GM19324 (cell line): ENCODE data around the gene LRPPRC.

ENCODE experiments used
- ATAC-seq: cut with Tn5 transposase; IDR thresholded peaks from one replicate; pipeline ENCODE4 v1.9.1; 2021; ENCODE audit warnings: mild to moderate bottlenecking, moderate library complexity; ENCODE audit not compliant: unreplicated experiment, low FRiP score

LRPPRC gene

GRCh38 chr2:43874776-43875451 lies 120.9 kb downstream of the LRPPRC start:
- no peak for ATAC-seq

- ATAC-seq, result no peak
These were observed 123.6 kb downstream of the LRPPRC start for GRCh38 chr2:43872151-43872550.

DNA sequence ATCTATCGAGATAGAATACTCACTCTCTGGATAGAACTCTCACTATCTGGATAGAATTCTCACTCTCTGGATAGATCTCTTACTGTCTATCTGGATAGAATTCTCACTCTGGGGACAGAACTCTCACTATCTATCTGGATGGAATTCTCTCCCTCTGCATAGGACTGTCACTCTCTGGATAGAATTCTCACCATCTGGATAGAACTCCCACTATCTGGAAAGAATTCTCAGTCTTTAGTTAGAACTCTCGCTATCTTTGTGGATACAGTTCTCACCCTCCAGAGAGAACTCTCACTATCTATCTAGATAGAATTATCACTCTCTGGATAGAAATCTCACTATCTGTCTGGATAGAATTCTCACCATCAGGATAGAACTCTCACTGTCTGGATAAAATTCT lies 140.5 kb downstream of the LRPPRC start:
- ATAC-seq, result no peak

DNA sequence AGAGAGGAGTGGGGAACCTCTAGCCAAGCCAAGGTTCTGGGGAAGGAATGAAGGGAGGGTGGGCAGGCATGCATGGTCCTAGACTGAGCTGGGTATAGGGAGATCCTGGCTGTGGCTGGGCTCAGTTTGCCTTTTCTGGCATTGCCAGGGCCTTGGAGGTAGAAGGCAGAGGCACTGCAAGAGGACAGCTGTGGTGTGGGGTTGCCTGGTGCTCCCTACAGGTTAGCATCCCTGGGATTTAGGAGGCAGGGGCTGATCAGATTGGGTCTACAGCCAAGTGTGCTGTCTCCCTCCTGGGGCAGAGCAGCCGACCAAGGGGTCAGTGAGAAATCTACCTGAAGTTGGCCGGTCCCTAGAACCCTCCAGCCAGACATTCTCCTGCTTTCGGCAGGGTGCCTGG lies 141.1 kb downstream of the LRPPRC start:
- no peak for ATAC-seq

DNA sequence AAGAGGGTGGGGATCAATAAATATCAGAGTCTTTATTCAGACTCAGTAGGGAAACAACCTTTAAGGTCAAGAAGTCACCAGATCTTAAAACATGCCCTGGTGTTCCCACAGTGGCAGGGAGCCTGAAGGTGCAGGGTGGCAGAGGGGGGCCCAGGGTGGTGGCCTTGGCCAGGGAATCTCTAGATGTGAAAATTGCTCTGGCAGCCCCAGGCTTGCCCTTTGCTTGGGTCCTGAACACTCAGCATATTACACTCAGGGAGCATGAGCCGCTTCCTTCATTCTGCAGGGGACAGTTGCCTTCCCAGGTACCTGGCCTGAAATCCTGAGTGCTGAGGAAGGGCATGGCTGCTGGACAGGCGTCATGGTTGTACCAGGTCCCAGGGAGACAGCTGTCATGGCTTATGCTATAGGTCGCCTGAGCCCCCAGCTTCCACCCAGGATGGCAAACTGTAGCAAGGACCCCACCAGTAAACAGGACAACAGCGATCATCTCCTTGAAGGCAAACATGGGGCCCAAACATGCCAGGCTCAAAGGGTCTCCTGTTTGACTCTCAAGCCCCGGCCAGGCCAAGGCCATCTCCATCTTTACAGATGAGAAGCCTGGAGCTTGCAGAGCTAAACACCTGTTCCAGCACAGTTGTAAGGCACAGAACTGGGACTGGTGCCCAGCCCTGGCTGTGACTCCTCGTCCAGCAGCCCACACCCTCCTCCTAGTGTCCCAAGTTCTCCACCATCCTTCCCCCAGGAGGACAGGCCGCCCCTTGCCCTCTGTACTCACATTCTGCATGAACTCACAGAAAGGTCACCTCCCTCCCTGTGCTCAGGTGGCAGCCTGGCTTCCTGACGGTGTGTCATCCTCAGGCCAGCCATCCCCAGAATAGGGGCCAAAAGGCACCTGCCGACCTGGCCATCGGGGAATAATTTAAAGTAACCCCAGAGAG lies 142.4 kb downstream of the LRPPRC start:
- no peak for ATAC-seq

DNA sequence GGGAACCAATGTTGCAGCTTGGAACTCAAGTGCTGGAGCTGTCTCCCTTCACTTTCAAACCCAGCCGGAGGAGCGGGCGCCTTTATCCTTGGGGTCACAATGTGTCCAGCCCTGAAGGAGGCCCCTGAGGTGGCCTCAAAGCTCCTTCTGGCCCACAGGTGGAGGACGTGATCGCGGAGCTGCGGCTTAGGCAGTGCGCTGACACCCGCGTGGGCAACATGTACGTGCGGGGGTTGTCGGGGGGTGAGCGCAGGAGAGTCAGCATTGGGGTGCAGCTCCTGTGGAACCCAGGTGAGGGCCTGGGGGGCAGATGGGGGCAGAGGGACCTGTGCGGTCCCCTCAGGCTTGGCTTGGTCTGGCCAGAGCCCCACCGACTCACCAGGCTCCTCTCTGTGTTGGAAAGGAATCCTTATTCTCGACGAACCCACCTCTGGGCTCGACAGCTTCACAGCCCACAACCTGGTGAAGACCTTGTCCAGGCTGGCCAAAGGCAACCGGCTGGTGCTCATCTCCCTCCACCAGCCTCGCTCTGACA lies 143.5 kb downstream of the LRPPRC start:
- ATAC-seq, result no peak

- ATAC-seq, result no peak
These were observed 144.5 kb downstream of the LRPPRC start for GRCh38 chr2:43851011-43851980.

- ATAC-seq, result no peak
These were observed 147.6 kb downstream of the LRPPRC start for GRCh38 chr2:43848214-43848613.

- ATAC-seq, result no peak
These were observed 149.5 kb downstream of the LRPPRC start for GRCh38 chr2:43846140-43846793.

DNA sequence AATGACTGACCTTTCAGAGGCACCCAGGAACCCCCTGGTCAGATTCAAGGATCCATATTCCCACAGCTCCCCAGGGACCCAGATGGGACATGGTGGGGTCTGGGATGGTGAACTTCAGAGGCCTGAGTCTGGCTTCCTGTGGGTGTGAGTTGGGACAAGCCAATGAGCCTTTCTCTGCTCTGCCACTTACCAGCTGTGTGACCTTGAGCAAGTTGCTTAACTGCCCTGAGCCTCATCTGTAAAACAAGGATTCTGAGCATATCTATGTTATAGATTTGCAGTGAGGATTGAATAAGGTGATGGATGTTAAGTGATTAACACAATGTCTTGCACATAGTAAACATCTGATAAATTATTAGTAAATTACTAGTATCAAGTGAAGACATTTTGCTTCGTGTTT lies 150.6 kb downstream of the LRPPRC start:
- ATAC-seq, result no peak

DNA sequence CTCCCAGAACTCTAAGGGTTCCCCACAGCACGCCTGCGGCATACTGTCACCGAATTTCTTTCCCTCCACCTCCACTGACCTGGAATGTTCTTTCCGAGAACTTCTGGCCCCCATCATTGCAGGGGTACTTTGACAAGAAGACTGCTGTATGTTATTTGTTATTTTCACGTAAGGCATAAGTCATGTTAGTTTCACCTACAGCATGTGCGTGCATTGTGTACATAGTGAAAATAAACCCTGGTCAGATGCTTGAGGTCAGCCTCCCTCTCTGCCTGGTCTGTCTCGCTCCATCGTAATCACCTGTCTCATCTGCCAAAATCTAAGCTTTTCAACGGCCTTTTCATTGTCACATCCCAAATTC lies 152.9 kb downstream of the LRPPRC start:
- ATAC-seq, result no peak

DNA sequence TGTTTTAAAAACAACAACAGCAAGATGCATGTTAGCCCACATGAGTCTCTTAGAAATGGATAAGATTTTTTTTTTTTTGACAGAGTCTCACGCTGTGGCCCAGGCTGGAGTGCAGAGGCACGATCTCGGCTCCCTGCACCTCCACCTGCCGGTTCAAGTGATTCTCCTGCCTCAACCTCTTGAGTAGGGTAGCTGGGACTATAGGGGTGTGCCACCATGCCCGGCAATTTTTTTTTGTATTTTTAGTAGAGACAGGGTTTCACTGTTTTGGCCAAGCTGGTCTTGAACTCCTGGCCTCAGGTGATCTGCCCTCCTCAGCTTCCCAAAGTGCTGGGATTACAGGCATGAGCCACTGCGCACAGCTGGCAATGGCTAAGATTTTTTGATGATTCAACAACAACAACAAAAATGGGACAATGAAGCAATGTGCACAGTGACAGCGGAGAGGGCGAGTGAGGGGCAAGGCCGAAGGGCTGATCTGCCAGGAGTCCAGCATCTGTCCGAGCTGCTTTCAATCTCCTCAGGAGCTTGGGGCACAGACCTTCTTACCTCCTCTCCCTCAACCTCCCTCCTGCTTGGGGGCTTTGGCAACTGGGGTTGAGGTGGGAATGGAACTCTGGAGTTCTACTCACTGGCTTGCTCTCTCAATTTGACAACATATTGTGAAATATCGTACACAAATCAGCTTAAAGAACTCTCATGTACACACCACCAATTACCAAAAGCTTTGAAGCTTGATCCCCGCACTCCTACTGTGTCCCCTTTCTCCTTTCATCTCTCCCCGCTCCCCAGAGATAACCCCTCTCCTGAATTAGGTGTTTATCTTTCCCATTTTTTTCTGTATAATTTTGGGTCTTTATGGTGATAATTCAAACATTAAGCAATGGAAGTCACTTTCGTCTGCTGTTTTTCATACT lies 153.6 kb downstream of the LRPPRC start:
- no peak for ATAC-seq

DNA sequence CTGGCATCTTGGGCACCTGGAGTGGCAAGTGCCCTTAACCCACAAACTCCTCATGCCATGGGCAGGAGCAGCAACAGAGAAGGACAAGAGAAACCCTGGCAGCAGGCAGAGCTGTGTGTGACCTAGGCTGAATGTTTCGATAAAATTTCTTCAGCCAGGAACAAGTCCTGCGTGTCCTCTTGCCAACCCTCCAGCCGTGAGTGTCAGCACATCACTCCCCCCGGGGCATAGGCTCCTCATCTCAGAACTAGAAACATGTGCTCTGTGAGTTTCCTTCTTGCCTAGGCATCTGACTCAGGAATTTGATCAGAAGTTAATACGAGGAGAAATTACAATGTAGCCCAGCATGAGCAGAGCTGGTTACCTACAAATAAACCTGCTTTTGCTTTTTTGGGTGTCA lies 154.8 kb downstream of the LRPPRC start:
- no peak for ATAC-seq

DNA sequence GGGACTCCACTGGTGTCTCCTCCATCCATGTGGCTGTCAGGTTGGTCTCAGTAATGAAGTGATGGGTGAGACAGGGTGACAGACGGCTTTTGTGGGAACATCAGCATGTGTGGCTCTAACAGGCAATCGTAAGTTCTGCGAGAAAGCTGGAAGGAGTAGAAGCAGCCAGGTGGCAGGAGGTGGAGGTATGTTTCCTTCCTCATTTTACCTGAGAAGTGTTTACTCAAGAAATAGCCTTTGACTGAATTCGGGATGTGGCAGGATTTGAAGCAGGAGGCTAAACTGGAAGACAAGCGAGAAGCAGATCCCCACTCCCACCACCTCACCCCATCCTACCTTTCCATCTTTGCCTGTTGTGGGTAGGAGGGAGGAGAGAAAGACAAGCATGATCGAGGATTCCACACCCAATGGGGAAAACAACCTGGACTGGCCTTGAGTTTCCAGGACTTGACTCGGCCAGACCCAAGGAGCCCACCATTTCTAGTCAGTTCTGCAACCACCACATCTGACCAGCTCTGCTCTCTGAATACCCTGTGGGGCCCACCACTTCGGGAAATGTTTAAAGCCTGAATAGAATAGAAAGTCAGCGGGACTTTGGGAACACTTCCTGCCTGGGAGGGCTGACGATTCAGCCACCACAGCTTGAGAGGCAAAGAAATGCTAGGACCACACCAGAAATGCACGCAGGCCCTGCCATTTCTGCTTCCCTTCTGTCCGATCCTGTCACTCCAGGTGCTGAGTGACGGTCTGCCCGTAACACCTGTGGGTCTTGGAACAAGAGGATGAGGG lies 155.8 kb downstream of the LRPPRC start:
- ATAC-seq, result no peak

GRCh38 chr2:43838560-43839267 lies 157.1 kb downstream of the LRPPRC start, which contains the start of the genes ABCG5 and ABCG8:
TSS of gene ABCG5 (minus strand) at chr2:43838839. CDS start at chr2:43838679, 160 bp downstream.
TSS of gene ABCG8 (plus strand) at chr2:43838971. CDS start at chr2:43839054, 83 bp downstream.
- ATAC-seq, result no peak

DNA sequence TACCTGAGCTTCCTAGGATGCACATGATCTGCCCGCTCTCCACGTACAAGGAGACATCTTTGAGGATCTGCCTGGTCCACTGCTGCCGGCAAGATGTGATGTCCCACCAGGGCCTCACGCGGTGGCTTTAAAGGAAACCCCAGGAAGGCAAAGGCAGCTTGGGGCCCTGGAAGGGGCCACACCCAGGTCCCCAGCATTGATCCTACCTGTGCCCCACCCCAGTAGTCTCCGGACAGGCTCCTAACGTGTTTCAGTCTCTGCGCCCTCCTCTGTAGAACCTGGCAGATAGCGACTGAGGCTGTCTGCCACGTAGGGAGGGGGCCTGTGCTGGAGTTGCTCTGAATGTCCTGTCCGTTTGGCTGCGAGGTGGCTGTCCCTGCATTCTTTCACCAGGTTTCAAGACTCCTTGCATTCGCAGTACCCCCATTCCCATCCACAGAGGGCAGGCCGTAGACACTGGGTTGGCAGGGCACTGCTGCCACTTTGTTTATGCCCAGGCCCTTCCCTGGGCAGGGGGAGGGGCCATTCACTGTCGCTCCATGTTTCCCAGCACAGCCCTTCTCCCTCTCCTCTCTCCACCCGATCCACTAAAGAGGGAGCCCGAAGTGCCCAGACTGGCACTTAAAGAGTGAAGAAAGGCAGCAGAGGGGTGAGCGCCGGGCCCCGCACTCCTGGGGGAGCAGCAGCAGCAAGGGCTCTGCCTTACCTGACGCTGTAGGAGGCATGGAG lies 157.8 kb downstream of the LRPPRC start:
- ATAC-seq, result no peak

- ATAC-seq, result no peak
These were observed 158.8 kb downstream of the LRPPRC start for GRCh38 chr2:43837033-43837432.
